GM18870 (cell line): ENCODE data around the gene PKDREJ.
A peak's percentile ranks its signal among the peaks of the same experiment; 100 is the strongest.
"Not testable (repeated sequence)": the region's sequence is repeated elsewhere in the genome, so short reads cannot be mapped to it uniquely, and the experiment has no call there.

Experiments
- ATAC-seq: cut with Tn5 transposase; IDR thresholded peaks from one replicate; pipeline ENCODE4 v1.9.1; 2021; ENCODE audit warnings: moderate library complexity; ENCODE audit not compliant: unreplicated experiment

PKDREJ gene

DNA sequence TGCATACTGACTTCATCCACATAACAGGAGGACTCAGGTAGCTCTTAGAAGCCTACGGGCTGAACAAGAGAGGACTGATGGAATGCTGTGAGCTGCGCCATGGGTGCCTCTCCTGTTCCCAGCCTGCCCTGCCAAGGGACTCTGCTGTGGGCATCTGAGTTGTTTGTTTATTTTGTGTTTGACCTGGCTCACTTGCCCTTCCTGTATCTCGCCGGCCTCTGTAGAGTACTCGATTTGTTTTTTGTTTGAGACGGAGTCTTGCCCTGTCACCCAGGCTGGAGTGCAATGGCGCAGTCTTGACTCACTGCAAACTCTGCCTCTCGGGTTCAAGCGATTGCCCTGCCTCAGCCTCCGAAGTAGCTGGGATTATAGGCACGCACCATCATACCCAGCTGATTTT is 6.4 kb upstream of the PKDREJ start:
- no peak for ATAC-seq

- ATAC-seq, result no peak
These were observed 4.5 kb upstream of the PKDREJ start, which contains the start of gene TTC38 for GRCh38 chr22:46267431-46268279. Gene TTC38, plus strand, starts transcription at chr22:46268008. Its CDS starts 32 bp downstream, at chr22:46268040.

DNA sequence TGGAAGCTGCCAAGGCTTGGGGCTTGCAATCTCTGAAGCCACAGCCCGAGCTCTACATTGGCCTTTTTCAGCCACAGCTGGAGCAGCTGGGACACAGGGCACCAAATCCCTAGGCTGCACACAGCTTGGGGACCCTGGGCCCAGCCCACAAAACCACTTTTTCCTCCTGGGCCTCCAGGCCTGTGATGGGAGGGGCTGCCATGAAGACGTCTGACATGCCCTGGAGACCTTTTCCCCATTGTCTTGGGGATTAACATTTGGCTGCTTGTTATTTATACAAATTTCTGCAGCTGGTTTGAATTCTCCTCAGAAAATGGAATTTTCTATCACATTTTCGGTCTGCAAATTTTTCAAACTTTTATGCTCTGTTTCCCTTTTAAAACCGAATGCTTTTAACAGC is 2.5 kb upstream of the PKDREJ start:
- not testable (repeated sequence) for ATAC-seq

DNA sequence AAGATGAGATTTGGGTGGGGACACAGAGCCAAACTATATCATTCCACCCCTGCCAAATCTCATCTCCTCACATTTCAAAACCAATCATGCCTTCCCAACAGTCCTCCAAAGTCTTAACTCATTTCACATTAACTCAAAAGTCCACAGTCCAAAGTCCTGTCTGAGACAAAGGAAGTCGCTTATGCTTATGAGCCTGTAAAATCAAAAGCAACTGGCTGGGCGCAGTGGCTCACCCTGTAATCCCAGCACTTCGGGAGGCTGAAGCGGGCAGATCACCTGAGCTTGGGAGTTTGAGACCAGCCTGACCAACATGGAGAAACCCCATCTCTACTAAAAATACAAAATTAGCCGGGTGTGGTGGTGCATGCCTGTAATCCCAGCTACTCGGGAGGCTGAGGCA is 1.4 kb upstream of the PKDREJ start:
- not testable (repeated sequence) for ATAC-seq

DNA sequence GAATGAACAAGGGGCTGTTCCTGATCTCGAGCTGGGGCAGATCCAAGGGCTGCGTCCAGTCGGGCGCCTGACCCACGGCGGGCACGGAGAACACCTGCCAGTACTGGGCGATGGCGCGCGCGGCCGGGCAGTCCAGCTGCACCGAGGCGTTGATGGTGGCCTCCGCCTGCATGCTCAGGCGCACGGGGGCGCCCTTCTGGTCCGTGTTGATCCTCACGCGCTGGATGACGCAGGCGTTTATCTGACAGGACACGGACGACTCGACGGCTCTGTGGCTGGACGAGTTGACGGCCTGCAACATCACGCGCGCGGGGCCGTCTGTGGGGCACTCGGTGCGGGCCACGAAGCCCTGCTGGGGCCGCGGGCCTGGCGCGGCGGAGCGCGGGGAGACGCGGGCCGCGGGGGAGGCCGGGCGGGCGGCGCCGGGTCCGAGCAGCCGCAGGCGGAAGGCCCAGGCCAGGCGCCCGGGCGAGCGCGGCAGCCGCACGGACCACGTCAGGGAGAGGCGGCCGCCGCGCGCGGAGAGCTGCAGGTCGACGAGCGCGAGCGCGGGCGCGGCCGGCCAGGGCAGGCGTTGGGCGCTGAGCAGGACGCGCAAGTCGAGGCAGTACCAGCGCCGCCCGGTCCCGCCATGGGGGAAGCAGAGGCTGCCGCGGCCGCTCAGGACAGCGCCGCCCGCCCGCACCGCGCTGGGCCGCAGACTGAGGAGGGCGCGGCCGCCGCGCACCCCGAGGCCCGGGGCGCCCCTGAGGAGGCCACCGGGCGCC is 511 bp downstream of the PKDREJ start:
- no peak for ATAC-seq

DNA sequence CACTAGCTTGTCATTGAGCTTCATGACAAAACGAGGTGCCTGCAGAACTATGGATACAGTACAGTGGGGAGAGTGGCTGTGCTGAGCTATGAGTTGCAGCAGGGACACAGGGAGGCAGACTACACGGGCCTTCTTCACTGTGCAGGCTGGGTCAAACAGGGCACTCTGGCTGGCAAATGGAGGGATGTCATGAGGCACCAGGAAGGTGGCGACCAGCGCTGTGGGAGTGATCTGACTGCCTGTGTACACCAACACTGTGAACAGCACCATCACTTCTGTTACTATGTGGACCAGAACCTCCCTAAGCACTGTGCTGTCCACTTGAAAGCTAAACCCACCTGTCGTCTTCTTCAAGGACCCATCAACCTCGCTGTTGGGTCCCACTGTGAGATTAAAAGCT is 3.1 kb downstream of the PKDREJ start:
- no peak for ATAC-seq

GRCh38 chr22:46259374-46259773 is 3.8 kb downstream of the PKDREJ start:
- ATAC-seq, result no peak

GRCh38 chr22:46256358-46256958 is 6.7 kb downstream of the PKDREJ start:
- ATAC-seq, result no peak

DNA sequence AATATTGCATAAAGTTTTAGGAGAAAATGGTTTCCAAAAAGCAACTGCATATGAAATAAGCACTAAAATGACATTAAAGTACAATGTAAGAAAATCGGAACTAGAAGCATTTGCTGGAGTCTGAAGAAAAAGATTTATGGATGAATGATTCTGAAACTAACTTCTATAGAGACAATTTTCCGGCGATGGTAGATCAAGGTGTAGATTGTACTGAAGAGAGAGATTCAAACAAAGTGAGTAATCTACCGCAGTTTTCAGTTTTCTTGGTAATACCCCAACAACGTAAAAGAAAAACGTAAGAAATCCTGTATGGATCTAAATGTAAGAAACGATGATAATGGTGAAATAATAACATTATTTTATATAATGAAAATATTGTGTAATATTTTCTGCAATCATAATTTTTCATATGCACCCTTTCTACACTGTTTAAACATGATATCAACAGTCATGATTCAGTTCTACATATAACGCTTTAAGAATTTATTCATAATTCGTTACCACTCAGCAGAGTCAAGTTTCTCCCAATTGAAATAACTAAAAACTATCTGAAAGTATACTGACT is 11.2 kb downstream of the PKDREJ start:
- no peak for ATAC-seq

- ATAC-seq, result no peak
These were observed 11.9 kb downstream of the PKDREJ start for GRCh38 chr22:46251266-46251665.

DNA sequence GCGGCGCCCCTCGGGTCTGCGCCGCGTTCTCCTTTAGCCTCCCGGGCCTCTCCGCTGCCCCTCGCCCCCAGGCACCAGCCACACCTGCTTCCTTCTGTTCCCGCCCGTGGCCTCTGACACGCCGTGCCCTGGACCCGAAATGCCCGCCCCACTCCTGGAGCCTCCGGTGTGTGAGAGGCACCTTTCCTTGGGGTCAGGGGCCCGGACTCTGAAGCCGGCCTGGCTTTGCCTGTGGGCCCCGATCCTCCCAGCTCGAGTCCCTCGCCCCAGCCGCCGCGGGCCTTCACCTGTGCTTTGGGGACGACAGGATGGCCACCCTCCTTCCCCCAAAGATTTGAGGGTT is 12.4 kb downstream of the PKDREJ start:
- no peak for ATAC-seq

DNA sequence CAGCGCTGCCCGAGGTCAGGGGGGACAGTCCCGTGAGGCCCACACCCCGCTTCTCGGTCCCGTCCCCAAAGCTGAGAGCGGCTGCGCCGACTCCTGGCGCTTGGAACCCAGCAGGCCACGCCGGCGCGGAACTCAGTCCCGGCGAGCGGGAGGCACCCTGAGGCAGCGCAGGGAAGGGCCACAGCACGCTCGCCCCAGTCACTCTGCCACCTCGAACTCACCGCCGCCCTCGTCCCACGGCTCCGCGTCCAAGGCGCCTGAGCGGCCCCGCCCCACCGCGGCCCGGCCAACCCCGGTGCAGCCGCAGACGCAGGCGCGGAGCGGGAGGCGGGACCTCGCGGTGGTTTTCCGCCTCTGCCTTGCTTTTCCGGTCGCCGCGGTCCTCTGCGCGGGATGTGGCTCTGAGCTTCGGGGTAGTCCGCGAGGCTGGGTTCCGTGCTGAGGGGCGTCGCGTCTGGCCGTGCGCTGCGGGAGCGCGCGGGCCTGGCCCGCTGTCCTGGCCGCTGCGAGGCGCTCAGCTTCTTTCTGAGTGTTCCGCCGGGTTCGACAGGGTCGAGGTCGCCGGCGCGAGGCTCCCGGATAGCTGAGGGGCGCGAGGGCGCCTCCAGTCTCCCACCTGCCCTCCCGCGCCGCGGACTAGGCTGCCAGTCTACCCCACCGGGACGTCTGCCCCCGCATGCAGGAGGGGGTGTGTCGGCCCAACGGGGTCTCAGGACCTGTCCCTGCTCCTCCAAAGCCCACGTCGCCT is 12.9 kb downstream of the PKDREJ start, which contains the start of gene CDPF1:
TSS of gene CDPF1 (minus strand) at position 259 of the 748 bp plus-strand sequence. CDS start 2,009 bp downstream, outside the sequence.
- ATAC-seq, result peak; percentile 54

DNA sequence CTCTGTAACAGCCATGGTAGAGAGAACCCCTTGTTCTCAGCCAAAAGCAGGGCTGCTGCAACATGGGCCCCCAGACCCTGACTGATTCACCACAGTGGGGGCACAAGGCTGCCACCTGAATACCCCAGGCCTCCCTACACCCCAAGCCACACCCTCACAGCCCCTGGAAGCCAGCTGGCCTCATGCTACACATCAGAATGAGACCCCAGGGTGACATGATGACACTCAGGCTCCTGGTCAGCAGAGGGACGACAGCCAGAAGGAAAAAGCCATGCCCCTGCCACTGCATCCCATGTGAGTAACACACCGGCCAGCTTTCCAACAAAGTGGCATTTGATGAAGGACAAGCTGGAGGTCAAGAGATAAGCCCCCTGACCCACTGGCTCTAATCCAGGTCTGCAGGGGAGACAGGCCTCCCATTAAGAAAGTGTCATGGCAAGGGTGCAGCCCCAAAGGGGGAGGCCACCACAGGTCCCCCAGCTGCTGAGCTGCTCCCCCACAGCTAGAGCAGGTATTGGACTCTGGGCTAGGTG is 15.6 kb downstream of the PKDREJ start:
- ATAC-seq, result no peak

- no peak for ATAC-seq
These were observed 17.0 kb downstream of the PKDREJ start for GRCh38 chr22:46246178-46246577.

GRCh38 chr22:46245511-46245910 is 17.6 kb downstream of the PKDREJ start:
- no peak for ATAC-seq

DNA sequence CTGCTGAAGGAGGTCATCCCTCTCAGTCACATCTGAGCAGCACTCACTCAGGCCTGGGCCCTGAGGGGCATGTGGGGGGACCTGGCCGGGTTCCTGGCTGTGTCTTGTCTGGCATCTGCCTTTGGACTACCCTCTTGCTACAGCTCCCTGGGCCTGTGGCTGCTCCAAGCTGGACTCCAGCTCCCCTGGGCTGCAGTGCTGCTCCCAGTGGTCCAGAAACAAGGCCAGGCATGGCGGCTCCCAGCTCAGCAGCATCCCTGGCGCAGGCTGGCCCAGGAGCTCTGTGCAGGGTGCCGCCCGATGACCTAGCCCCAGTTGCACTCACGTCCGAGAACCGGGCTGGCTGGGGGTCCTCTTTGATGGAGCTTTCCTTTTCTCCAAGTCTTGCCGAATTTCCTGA is 18.4 kb downstream of the PKDREJ start:
- no peak for ATAC-seq

GRCh38 chr22:46242076-46242475 is 21.1 kb downstream of the PKDREJ start:
- ATAC-seq, result no peak

- ATAC-seq, result no peak
These were observed 21.6 kb downstream of the PKDREJ start for GRCh38 chr22:46241396-46242007.

GRCh38 chr22:46240907-46241306 is 22.2 kb downstream of the PKDREJ start:
- ATAC-seq, result no peak

- no peak for ATAC-seq
These were observed 22.6 kb downstream of the PKDREJ start for GRCh38 chr22:46240506-46240905.
